Measurements from ENCODE around the gene CPSF4L. TPM values are rescaled to one million over a fixed set of nuclear protein-coding genes. Genes with fewer than 3 reads are reported as not detected.
"Not testable (repeated sequence)": the region's sequence is repeated elsewhere in the genome, so short reads cannot be mapped to it uniquely, and the experiment has no call there.

CPSF4L gene
- total RNA-seq, 1 donor from 2014 or later = not detected

GRCh38 chr17:73268582-73269328 is 7.1 kb upstream of the CPSF4L start:
- TF ChIP-seq, protein P1, sequence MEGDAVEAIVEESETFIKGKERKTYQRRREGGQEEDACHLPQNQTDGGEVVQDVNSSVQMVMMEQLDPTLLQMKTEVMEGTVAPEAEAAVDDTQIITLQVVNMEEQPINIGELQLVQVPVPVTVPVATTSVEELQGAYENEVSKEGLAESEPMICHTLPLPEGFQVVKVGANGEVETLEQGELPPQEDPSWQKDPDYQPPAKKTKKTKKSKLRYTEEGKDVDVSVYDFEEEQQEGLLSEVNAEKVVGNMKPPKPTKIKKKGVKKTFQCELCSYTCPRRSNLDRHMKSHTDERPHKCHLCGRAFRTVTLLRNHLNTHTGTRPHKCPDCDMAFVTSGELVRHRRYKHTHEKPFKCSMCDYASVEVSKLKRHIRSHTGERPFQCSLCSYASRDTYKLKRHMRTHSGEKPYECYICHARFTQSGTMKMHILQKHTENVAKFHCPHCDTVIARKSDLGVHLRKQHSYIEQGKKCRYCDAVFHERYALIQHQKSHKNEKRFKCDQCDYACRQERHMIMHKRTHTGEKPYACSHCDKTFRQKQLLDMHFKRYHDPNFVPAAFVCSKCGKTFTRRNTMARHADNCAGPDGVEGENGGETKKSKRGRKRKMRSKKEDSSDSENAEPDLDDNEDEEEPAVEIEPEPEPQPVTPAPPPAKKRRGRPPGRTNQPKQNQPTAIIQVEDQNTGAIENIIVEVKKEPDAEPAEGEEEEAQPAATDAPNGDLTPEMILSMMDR (conservative IDR thresholded peaks at IDR 0.05; ENCODE audit: low read depth, low read length) = no peak
- no peak for DNase-seq (ENCODE audit: low read depth)
- no peak overlapping the region for H3K4me3 ChIP-seq (ENCODE audit: low read depth, low read length)

- no peak overlapping the region for H3K4me3 ChIP-seq (ENCODE audit: low read depth, low read length)
- TF ChIP-seq, protein P1 (conservative IDR thresholded peaks at IDR 0.05; ENCODE audit: low read depth, low read length) = no peak
- DNase-seq (ENCODE audit: low read depth) = no peak
Measured at GRCh38 chr17:73267648-73268537, 6.2 kb upstream of the CPSF4L start.

DNA sequence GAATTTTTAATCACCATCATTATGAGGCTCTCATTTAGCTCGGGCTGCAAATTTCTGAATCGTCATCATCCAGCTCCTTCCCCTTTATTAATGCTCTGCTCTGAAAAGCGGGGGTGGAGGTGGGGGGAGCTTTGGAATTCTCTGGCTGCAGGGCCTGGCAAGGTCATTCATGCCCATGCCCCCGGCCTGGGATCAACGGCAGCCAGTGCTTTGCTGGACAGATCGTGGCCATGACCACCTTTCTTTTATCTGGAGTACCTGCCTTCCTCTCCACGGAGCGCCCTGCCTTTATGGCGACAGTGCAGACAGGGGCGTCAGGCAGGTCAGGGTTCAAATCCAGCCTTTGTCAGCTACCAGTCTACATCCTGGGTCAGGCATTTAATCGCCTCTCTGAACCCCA is 5.1 kb upstream of the CPSF4L start:
- no peak overlapping the region for H3K4me3 ChIP-seq (ENCODE audit: low read depth, low read length)
- DNase-seq (ENCODE audit: low read depth) = no peak
- TF ChIP-seq, protein P1 (conservative IDR thresholded peaks at IDR 0.05; ENCODE audit: low read depth, low read length) = no peak

DNA sequence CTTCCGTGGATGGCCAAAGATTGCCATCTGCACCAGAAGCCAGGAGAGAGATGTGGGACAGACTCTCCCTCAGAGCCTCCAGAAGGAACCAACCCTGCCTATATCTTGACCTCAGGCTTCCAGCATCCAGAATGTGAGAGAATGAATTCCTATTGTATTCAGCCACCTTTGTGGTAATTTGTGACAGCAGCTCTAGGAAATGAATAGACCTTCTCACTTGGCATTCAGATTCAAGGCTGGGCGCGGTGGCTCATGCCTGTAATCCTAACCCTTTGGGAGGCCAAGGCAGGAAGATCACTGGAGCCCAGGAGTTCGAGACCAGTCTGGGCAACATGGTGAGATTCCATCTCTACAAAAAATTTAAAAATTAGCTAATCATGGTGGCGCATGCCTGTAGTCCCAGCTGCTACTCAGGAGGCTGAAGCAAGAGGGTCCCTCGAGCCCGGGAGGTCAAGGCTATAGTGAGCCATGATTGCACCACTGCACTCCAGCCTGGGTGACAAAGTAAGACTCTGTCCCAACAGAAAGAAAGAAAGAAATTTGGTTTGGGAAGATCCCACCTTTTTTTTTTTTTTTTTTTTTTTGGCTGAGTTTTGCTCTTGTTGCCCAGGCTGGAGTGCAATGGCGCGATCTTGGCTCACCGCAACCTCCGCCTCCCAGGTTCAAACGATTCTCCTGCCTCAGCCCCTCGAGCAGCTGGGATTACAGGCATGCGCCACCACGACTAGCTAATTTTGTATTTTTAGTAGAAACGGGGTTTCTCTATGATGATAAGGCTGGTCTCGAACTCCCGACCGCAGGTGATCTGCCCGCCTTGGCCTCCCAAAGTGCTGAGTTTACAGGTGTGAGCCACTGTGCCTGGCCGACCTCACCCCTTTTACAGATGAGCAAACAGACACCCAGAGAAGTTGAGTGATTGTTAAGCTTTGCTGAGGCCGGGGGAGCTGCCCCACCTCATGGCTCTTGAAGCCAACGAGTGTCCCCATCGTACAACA is 4.3 kb upstream of the CPSF4L start:
- H3K4me3 ChIP-seq (ENCODE audit: low read depth, low read length) = no peak overlapping the region
- DNase-seq (ENCODE audit: low read depth) = no peak
- TF ChIP-seq, protein P1 (conservative IDR thresholded peaks at IDR 0.05; ENCODE audit: low read depth, low read length) = no peak

DNA sequence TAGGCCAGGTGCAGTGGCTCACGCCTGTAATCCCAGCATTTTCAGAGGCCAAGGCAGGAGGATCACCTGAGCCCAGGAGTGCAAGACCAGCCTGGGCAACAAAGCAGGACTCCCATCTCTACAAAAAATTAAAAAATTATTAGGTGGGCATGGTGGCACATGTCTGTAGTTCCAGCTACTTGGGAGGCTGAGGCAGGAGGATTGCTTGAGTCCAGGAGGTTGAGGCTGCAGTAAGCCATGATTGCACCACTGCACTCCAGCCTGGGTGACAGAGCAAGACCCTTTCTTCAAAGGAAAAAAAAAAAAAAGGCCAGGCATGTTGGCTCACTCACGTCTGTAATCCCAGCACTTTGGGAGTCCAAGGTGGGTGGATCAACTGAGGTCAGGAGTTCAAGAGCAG is 2.8 kb upstream of the CPSF4L start:
- not testable (repeated sequence) for H3K4me3 ChIP-seq (ENCODE audit: low read depth, low read length); DNase-seq (ENCODE audit: low read depth)

- no peak overlapping the region for H3K4me3 ChIP-seq (ENCODE audit: low read depth, low read length)
- TF ChIP-seq, protein P1 (conservative IDR thresholded peaks at IDR 0.05; ENCODE audit: low read depth, low read length) = no peak
- no peak for DNase-seq (ENCODE audit: low read depth)
Measured at GRCh38 chr17:73262676-73263642, 1.3 kb upstream of the CPSF4L start.

All from epithelial cell of proximal tubule (primary cell).